ENCODE measurements around the gene REEP2. TPM values are rescaled to one million over a fixed set of nuclear protein-coding genes. Genes with fewer than 3 reads are reported as not detected.

REEP2 gene
- total and polyA plus RNA-seq, 2 experiments from 2014 or later = 20.5 to 29.8 TPM

GRCh38 chr5:138471052-138471361 lies 32.1 kb downstream of the REEP2 start:
- Histone ChIP-seq H3K4me2 (no peak overlapping the region), H3K4me1 (ENCODE audit: insufficient read depth) (peaks cover 5% of the 10 kb centered on the region), H4K20me1 (replicated peaks; ENCODE audit: insufficient read depth) (peaks cover 14% of the 10 kb centered on the region; the same call in 1 of the 2 replicates), H3K9me2 (ENCODE audit: insufficient read depth) (no peaks in the 10 kb centered on the region), H3K36me3 (ENCODE audit: insufficient read depth) (0 out of 2 replicates have a peak, but pooled peaks cover 3% of the 10 kb centered on the region), H3K27ac (ENCODE audit: low read depth) (no peak overlapping the region), H3K4me3 (no peak overlapping the region), H2AFZ (no peak overlapping the region), H3K79me2 (replicated peaks; ENCODE audit: insufficient read depth) (no peaks in the 10 kb centered on the region), H3K27me3 (ENCODE audit: insufficient read depth) (peaks cover 21% of the 10 kb centered on the region), H3F3A (replicated peaks; ENCODE audit: low read depth) (peaks cover 9% of the 10 kb centered on the region)
- peaks cover 15% of the 10 kb centered on the region; the same call in 2 of the 3 replicates for H3K9me3 Mint-ChIP-seq
- no peak overlapping the region for H3K4me3 Mint-ChIP-seq
- ATAC-seq (no peak), DNase-seq (ENCODE audit: low spot score) (no peak)
- TF ChIP-seq, protein P1, sequence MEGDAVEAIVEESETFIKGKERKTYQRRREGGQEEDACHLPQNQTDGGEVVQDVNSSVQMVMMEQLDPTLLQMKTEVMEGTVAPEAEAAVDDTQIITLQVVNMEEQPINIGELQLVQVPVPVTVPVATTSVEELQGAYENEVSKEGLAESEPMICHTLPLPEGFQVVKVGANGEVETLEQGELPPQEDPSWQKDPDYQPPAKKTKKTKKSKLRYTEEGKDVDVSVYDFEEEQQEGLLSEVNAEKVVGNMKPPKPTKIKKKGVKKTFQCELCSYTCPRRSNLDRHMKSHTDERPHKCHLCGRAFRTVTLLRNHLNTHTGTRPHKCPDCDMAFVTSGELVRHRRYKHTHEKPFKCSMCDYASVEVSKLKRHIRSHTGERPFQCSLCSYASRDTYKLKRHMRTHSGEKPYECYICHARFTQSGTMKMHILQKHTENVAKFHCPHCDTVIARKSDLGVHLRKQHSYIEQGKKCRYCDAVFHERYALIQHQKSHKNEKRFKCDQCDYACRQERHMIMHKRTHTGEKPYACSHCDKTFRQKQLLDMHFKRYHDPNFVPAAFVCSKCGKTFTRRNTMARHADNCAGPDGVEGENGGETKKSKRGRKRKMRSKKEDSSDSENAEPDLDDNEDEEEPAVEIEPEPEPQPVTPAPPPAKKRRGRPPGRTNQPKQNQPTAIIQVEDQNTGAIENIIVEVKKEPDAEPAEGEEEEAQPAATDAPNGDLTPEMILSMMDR (conservative IDR thresholded peaks at IDR 0.05; ENCODE audit: low read depth in 2 of 2) = no peak
- no peak for TF ChIP-seq EZH2 (IDR thresholded peaks at IDR 0.05; ENCODE audit: low read depth, unreplicated experiment)
- TF ChIP-seq, protein P2, sequence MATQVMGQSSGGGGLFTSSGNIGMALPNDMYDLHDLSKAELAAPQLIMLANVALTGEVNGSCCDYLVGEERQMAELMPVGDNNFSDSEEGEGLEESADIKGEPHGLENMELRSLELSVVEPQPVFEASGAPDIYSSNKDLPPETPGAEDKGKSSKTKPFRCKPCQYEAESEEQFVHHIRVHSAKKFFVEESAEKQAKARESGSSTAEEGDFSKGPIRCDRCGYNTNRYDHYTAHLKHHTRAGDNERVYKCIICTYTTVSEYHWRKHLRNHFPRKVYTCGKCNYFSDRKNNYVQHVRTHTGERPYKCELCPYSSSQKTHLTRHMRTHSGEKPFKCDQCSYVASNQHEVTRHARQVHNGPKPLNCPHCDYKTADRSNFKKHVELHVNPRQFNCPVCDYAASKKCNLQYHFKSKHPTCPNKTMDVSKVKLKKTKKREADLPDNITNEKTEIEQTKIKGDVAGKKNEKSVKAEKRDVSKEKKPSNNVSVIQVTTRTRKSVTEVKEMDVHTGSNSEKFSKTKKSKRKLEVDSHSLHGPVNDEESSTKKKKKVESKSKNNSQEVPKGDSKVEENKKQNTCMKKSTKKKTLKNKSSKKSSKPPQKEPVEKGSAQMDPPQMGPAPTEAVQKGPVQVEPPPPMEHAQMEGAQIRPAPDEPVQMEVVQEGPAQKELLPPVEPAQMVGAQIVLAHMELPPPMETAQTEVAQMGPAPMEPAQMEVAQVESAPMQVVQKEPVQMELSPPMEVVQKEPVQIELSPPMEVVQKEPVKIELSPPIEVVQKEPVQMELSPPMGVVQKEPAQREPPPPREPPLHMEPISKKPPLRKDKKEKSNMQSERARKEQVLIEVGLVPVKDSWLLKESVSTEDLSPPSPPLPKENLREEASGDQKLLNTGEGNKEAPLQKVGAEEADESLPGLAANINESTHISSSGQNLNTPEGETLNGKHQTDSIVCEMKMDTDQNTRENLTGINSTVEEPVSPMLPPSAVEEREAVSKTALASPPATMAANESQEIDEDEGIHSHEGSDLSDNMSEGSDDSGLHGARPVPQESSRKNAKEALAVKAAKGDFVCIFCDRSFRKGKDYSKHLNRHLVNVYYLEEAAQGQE (IDR thresholded peaks at IDR 0.05; ENCODE audit: unreplicated experiment) = no peak
- TF ChIP-seq ZNF331 (CRISPR knock-in tag; IDR thresholded peaks at IDR 0.05; ENCODE audit: low read depth) = no peak
- no peak for TF ChIP-seq STAT1 (IDR thresholded peaks at IDR 0.05; ENCODE audit: unreplicated experiment)
- no peak for TF ChIP-seq JUNB (IDR thresholded peaks at IDR 0.05; ENCODE audit: unreplicated experiment)
- TF ChIP-seq ZNF462 (CRISPR knock-in tag; IDR thresholded peaks at IDR 0.05) = no peak
- no peak for TF ChIP-seq ZNF114 (CRISPR knock-in tag; IDR thresholded peaks at IDR 0.05)
- TF ChIP-seq NANOG (IDR thresholded peaks at IDR 0.05; ENCODE audit: borderline replicate concordance) = no peak
- no peak for TF ChIP-seq POLR2AphosphoS5 (IDR thresholded peaks at IDR 0.05; ENCODE audit: low read depth)
- peaks cover 29% of the 10 kb centered on the region; the same call in 2 of the 3 replicates for H3K4me1 Mint-ChIP-seq
- H3K27me3 Mint-ChIP-seq (ENCODE audit: insufficient read depth, low read depth, poor library complexity) = peaks cover 46% of the 10 kb centered on the region
- no peak overlapping the region for H3K27ac Mint-ChIP-seq
- peaks cover 28% of the 10 kb centered on the region for H3K36me3 Mint-ChIP-seq (ENCODE audit: low read depth)

Data from GM23338 (cell line).